Neural cell (in vitro differentiated cells): ENCODE measurements around the gene PHLDB2.

Experiments used
- CTCF ChIP-seq: fragments of 450-650 bp; IDR thresholded peaks from 2 replicates; pipeline ENCODE4 v1.5.1; 2014; ENCODE audit warnings: antibody characterized with exemption, mild to moderate bottlenecking, moderate library complexity; ENCODE audit not compliant: poor library complexity, severe bottlenecking
- EP300 ChIP-seq: fragments of 450-650 bp; conservative IDR thresholded peaks from 2 replicates; pipeline ENCODE4 v1.6.1; 2014; ENCODE audit warnings: antibody characterized with exemption, mild to moderate bottlenecking, moderate library complexity; ENCODE audit not compliant: poor library complexity, severe bottlenecking
- EZH2 ChIP-seq: fragments of 200-600, 300-800 bp; shearing (Covaris generic), sonication (generic); IDR thresholded peaks from 2 replicates; pipeline ENCODE4 v1.6.1; 2014; ENCODE audit warnings: antibody characterized with exemption, low read length, borderline replicate concordance, mild to moderate bottlenecking; ENCODE audit not compliant: insufficient read depth, poor library complexity, severe bottlenecking
- MXI1 ChIP-seq: fragments of 450-650 bp; conservative IDR thresholded peaks from 2 replicates; pipeline ENCODE4 v1.6.1; 2014; ENCODE audit warnings: antibody characterized with exemption, mild to moderate bottlenecking; ENCODE audit not compliant: poor library complexity, severe bottlenecking
- POLR2AphosphoS5 ChIP-seq: IDR thresholded peaks from 2 replicates; pipeline ENCODE4 v1.6.1; 2012
- RAD21 ChIP-seq: fragments of 450-650 bp; conservative IDR thresholded peaks from 2 replicates; pipeline ENCODE4 v1.6.1; 2014; ENCODE audit warnings: antibody characterized with exemption, mild to moderate bottlenecking, moderate library complexity
- SMC3 ChIP-seq: fragments of 450-650 bp; conservative IDR thresholded peaks from 2 replicates; pipeline ENCODE4 v1.6.1; 2014; ENCODE audit warnings: antibody characterized with exemption, mild to moderate bottlenecking, moderate library complexity; ENCODE audit not compliant: poor library complexity
- TAF1 ChIP-seq: IDR thresholded peaks from 2 replicates; pipeline ENCODE4 v1.6.1; 2012; ENCODE audit warnings: low read depth

- no peak for TF ChIP-seq CTCF
- TF ChIP-seq SMC3, result no peak
- TF ChIP-seq POLR2AphosphoS5, result no peak
- no peak for TF ChIP-seq EZH2
- TF ChIP-seq MXI1, result no peak
- TF ChIP-seq EP300, result no peak
- no peak for TF ChIP-seq TAF1
- TF ChIP-seq RAD21, result no peak
These were observed 143.3 kb downstream of the PHLDB2 start for GRCh38 chr3:112002096-112002971.
